GM21786 (cell line): ENCODE data around the gene GALNT5.
"Not testable (repeated sequence)": the region's sequence is repeated elsewhere in the genome, so short reads cannot be mapped to it uniquely, and the experiment has no call there.

ENCODE experiments used
- ATAC-seq: cut with Tn5 transposase; IDR thresholded peaks from one replicate; pipeline ENCODE4 v1.9.1; 2021; ENCODE audit not compliant: unreplicated experiment

GALNT5 gene

DNA sequence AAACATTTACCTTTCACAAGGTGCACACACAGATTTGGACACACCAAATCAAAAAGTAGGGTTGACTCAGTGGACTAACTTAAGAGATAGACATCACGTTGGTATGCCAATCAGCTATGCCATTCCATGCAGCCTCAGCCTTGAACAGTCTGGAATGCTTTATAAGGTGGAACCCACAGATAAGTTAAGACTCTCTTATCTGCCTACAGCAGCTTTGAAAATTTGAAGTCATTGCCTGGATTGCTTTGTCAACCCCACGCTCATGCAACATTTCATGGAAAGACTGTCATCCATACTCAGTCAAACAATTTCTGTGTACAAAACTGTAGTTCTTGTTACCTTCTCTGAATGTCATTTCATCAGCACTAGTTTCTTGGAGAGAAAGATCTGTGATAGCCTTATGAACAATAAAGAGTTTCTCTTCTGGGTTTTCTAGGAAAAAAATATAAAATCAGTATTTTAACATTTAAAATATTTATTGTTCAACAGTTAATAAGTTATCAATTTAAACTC is 66.9 kb downstream of the GALNT5 start:
- ATAC-seq = no peak

DNA sequence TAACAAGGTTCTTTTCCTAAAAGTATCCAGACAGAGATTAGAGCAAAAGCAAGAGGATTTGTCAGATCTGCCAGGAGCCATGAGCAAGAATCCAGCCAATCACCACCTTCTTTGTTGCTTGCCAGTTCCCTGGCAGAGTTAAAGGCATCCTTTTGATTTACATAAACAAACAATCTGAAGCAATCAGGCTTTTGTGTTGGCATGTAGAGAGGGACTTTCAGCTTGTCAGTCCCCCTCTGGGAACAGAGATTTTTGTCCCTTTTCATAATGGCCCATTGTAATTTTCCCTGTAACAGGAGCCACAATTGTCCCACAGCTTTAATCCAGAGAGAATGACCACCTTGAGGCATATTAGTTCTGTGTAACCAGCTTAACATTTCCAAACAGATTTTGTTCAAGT is 68.3 kb downstream of the GALNT5 start, which contains the start of gene ERMN:
ERMN (minus strand) TSS at position 39 of the 400 bp plus-strand sequence. CDS start 182 bp downstream, outside the sequence.
- no peak for ATAC-seq

DNA sequence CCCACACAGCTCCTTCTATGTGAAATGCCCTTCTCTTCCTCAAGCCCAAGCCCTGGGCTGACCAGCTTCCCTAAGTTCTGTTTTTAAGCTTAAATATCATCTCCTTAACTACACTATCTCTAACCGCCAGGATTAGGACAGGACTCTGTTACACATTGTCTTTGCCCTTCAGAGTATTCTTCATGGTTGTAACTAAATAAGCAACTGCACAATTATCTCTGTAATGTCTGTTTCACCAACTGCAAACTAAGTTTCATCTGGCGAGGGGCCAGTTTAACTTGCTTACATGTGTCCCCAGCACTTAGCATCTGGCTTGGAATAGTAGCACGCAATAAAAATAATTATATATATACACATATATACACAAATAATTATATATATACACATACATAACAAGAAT is 69.2 kb downstream of the GALNT5 start:
- no peak for ATAC-seq

DNA sequence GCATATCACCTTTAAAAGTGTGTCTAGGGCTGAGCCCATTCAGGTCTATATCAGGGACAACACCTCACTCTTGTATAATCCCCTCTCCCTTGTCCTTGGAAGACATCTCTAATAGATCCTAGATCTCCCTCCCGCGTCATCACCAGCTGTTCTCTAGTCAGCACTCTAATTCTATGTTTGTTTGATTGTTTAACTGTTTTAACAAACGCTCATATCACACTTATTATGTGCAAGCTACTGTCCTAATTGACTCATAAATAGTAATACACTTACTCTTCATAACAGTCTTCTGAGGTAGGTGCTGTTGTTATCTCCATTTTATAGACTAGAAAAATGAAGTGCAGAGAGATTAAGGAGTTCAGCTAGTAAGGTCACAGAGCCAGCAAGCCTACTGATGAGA is 69.7 kb downstream of the GALNT5 start:
- peak; percentile 25 for ATAC-seq

DNA sequence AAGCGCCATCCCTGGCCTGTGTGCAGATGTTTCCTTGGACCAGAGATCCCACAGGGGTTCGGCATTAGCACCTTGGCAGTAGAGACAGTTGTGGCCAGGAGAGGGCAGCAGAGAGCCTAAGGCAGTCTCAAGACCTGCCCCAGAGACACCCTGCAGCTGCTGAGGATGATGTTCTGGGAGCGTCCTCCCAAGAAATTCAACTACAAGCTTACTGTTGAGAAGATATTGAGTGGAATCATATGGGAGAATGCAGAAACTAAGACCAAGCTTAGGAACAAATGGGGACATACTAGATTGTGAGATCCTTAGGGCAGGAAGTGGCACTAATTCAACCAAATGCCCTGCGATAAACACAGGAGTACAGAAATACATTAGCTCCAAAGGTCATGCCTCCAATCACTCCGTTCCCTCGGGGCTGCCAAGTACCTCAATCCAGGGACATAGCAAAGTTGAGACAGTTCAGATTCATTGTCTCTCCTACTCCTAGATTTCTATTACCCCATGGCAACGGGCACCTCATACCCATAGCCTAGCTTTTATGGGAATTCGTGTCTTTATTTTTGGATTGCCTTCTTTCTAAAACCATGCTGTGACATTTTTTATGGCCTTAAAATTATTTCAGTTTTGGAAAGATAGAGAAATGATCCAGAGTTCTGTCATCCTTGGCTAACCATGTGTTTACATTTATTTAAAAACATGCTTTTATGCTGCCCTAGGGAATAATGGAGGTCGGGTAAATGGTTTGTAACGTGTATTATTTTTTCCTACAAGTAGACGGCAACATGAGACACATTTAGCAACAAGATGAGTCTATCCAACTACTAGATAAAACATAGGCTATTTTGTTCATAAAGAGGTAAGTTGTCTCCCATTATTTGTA is 70.4 kb downstream of the GALNT5 start:
- ATAC-seq = peak; percentile 99

DNA sequence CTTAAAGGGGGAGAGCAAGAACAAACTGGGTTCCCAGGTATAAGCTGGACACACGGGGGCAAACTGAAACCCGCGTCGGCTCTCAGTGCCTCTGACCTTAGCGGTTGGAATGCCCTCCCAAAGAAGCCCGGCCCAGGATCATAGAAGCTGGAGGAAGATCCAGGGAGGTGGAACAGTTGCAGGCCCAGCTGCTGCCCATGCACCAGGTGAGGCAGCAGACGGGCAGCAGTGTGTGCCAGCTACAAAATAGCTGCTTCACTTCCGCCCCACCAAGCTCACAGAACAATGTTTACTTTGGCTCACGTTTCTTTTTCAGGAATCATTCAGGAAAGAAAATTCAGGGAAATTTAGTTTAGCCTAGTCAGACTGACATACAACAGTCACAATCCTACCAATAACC is 72.0 kb downstream of the GALNT5 start:
- ATAC-seq = no peak

DNA sequence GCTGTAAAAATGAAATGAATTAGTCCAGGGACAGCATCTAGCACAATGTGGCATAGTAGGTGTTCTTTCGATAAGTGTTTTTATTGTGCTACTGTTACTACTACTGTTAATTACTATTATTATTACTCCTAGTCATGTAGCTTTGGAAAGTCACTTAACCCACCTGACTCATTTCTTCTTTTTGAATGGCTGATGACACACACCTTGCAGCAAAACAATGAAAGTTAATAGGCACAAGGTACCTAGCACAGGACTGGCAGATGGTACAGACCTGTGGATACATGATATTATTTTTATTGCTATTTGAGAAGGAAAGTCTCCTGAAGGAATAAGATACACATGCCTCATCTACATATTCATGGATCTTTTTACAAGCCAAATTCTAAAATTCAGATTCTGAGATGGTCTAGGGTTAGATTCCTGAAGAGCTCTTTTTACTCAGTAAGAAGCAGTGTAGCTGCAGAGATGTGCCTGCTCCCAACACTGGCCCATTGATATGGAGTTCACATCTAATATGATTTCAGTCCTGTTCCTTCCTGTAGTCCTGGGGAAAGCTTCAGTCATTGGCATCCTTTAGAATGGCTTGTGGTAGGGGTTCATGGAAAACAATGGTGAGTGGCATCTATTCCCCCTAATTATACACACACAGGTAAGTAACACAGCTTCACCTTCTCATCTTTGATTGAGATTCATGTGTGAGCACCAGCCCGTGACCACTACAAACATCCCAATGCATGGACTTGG is 76.0 kb downstream of the GALNT5 start:
- ATAC-seq = no peak

DNA sequence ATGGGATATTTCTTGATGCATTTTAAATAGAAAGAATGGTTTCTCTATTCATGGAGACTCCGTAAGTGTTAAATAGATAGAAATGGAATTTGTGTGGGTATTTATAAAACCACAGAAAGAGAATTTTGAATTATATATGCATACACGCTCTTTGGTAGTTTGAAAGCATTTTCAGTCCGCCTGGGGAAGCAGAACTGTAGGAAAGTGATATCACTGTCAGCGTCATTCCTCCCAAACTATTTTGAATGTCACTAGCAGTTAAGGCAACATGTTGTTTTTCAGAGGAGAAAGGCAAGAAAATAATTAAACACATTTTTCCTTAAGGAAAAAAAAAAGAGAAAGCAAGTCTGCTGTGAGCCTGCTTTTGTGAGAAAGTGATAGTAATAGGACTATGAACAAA is 76.8 kb downstream of the GALNT5 start:
- ATAC-seq = no peak

DNA sequence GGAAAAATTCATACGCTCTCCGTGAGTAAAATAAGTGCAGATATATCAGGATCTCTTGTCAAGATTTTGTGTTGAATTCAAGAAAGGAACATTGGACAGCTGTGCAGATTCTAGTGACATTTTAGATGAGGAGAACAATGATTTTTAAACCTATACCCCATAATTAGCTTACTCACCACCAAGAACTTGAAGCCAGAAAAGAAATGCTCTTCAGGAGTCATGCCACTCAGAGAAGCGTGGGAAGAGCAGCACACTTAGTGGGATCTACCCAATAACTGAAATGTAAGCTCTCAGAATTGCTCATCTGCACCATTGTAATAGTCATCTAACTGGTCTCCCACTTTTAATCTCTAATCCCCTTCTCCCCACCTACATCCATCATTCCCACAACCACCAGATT is 77.3 kb downstream of the GALNT5 start:
- no peak for ATAC-seq

DNA sequence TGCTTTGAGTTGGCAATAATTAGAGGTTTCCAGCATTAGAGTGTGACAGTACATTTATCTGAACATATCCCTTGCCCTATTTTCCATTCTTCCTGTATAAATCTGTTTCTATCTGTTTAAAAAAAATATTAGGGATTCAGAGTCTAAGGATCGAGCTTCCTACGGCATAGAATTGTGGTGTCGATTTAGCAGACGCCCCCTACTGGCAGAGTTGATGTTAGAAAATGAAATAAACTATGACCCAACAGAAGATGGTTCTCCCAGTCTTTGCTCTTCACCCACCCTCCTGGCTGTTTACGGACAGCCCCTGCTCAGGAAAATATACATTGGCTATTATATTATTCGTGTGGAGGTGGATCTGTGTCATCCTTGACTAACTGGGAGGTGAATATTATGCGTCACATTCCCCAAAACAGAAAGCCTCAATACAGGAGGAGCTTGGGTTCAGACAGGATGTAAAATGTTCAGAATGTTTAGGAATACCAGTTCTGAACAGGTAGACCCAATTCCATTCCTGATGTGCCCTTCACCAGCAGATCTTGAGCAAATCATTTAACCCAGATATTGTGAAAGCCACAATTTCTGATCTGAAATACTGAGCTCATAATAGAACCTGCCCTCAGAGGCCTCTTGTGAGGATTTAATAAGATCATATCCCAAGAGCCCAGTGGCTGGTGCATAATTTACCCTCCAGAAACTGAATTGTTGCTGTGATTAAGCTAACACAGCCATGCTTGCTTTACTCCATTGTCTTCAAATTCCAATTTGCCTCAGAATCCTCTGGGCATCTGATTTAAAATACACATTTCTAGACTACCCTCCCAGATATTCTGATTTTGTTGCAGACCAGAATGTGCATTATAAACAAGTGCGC is 78.9 kb downstream of the GALNT5 start:
- peak; percentile 50 for ATAC-seq

DNA sequence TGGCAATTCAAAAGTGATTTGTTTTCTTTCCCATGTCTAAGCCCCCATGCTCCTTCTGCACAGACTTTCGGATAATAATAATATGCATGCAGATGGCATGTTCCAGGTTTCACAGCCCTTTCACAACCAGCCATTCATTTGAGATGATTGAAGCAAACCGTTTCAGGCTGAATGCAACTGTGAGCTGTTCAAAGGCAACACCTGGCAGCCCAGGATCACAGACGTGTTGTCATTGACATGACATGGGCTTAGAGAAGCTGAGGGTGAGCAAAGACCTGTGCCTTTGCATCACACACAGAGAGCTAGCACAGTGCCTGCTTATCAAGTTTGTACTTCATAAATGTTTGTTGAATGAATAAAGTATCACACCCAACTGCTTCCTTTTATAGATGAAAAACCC is 80.5 kb downstream of the GALNT5 start:
- ATAC-seq = no peak

DNA sequence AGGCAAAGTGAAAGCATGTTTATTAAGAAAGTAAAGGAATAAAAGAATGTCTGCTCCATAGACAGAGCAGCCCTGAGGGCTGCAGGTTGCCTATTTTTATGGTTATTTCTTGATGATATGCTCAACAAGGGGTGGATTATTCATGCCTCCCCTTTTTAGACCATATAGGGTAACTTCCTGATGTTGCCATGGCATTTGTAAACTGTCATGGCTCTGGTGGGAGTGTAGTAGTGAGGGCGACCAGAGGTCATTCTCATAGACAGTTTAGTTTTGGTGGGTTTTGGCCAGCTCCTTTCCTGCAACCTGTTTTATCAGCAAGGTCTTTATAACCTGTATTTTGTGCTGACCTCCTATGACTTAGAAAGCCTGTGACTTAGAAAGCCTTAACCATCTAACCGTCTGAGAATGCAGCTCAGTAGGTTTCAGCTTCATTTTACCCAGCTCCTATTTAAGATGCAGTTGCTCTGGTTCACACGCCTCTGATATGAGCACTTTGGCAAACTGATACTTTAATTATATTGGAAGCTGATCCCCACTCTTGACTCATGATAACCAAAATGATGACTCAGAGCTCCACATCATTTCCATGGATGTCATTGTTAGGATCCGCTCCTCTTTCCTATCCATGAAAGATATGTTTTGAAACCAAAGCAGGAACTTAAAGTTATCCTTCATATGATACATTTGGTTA is 82.6 kb downstream of the GALNT5 start:
- ATAC-seq = no peak

DNA sequence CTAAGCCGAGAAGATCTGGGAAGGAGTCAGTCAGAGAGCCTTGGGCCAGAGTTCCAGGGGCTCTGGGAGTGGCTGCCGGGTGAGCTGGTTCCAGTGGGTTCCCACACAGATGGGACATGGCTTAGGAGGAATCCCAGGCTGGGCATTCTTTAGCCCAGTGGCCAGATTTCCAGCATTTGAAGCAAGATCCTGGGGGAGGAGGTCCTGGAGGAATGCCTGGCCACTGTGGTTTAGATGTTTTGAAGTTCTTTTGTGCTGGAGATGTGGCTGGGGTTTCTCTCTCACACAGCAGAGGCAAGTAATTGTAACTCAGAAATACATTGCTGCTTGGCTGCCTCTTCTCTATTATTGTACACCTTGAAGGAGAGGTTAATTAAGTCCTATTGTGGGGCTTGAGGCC is 83.9 kb downstream of the GALNT5 start:
- ATAC-seq = not testable (repeated sequence)

DNA sequence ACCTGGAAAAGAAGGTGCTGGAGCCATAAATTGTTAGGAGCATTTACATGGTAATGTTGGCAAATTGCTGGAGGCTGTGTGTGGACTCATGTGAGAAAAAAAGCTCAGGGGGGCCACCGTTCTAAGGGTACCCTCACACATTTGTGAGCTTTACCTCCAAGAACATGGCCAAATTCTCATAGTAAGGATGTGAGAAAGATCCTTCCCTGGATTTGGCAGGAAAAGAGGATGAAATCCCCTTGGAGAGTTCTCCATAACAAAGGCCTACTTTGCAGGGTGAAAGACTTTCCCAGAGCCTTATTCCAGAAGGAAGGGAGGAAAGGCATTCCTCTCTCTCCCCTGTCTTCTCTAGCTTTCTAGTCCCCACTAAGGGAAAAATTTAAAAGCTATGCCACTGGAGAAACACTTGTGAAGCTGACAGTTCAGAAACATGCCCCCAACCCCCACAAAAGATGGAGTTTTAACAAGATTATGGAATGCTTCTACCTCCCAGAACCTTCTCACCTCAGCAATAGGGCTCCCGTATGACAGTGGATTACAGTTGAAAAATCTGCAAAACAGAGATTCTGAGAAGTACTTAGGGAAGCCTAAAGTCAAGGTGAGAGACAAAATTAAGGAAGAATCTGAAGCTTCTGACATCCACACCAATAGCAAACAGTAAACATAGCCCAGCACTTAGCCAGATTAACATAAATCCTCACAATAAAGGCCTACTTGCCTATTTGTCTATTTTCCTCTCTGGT is 88.3 kb downstream of the GALNT5 start:
- no peak for ATAC-seq

DNA sequence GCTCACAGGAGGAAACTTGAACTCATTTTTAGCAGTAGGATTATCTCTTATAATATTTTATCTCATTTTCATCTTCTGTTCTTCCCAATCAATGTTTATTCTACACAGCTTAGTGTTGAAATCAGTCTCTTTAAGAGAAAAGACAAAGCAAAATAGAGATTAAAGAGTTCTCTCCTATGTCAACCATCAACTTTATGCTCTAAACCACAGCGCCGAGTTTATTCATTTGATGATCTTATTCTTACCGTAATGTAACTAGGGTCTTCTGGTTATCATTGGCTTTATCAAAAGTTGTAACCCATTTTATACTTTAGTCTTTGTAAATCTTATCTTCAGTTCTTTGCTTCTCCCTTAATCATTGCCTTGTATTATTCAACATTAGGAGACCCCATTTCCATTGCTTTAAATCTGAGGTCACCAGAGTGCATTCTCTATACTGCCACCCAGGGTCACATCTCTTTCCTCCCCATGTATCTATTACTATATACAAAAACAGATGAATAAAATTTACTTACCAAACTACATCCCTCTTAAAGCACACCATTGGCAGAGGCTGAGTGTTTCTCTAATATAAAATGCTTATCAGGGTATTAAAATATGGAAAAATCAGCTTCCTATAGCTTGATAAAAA is 90.9 kb downstream of the GALNT5 start:
- no peak for ATAC-seq

DNA sequence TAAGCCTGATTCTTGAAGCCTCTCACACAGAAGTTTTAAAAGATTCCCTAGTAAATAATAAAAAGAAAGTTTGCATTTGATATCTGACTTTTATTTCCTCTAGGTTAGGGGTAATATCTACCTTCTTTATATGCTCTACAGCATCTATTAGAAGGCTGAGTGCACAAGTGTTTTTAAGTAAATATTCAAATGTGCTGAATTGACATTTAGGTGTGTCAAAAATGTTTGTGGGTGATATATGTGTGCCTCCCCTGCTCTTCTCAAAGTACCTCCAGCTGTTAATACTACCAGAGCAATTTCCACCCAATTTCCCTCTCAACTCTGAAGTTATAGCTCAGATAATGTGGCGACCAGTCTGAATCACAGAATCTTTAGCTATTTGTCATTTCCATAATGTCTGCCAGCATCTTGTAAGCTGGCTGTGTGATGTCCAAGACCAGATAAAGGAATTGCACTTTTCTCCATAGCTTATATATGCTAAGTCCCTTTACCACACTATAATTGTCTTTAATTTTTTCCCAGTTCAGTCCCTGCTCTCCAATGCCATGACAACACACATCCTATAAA is 92.5 kb downstream of the GALNT5 start:
- no peak for ATAC-seq

DNA sequence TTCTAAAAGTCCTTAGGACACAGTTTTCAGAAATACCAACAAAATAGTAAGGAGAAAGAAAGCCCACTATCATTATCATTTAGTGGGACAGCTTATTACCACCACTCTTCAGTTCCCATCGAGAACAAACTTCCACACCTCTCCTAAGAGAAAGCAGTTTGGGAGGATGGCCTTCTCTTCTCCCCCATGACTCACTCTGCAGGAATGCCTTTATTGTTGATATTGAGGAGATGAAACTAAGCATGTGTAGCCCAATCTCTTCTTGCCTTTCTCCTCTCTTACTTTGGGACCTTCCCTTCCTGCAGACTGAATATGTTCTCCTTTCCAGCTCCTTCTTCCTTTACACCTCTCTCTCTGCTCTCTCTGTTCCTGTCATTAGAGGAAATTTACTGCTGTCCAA is 98.1 kb downstream of the GALNT5 start:
- no peak for ATAC-seq

DNA sequence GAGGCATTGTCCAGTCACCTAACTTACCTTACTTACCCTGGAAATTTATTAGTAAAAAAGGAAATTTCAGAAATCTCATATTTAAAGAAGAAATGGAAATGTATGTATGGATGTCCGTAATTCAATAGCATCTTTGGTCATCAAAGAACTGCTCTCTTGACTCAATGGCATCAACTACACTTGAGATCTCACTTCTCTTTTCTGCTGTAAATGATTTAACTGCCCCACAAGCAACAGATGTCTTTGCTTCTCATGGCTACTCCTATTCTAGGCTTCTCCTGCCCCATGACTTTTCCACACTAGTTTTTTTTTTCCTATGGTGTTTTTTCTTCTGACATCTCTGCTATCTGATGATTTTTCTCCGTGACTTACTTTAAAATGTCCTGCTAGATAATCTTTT is 102.1 kb downstream of the GALNT5 start:
- ATAC-seq = peak; percentile 33

DNA sequence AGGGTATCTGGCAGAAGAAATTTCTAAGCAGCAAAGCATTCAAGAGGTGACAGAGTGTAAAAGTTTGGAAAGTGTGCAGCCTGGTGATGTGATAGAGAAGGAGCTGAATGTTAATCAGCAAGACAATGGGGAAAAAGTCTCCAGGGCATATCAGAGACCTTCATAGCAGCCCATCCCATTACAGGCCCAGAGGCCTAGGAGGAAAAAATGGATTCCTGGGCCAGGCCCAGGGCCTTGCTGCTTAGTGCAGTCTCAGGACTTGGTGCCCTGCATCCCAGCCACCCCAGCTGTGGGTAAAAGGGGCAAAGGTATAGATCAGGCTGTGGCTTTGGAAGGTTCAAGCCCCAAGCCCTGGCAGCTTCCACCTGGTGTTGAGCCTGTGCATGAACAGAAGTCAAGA is 104.0 kb downstream of the GALNT5 start:
- ATAC-seq = no peak
